Colonic mucosa (tissue), 4 donors: ENCODE data around the gene FAM193A. TPM values are rescaled to one million over a fixed set of nuclear protein-coding genes. Genes with fewer than 3 reads are reported as not detected.
"Not testable (repeated sequence)": the region's sequence is repeated elsewhere in the genome, so short reads cannot be mapped to it uniquely, and the experiment has no call there.

ENCODE experiments used
- DNase-seq: peaks from one replicate; pipeline ENCODE4 v3.0.0-alpha.2; 2020
- H3K27ac ChIP-seq: fragments of 200-600 bp; one replicate; pipeline ENCODE4 v1.8.0; 2021
- H3K27me3 ChIP-seq: fragments of 200-600 bp; one replicate; pipeline ENCODE4 v1.8.0; 2021
- H3K36me3 ChIP-seq: fragments of 200-600 bp; one replicate; pipeline ENCODE4 v1.8.0; 2021
- H3K4me1 ChIP-seq: fragments of 200-600 bp; one replicate; pipeline ENCODE4 v1.8.0; 2021; ENCODE audit warnings: mild to moderate bottlenecking
- H3K4me3 ChIP-seq: fragments of 200-600 bp; one replicate; pipeline ENCODE4 v1.8.0; 2021
- H3K9ac ChIP-seq, 2 donors: one replicate each; pipeline ENCODE4 v1.7.0; 2013; ENCODE audit warnings: control low read depth in 2 of 2, low read depth in 2 of 2, low read length in 2 of 2
- H3K9me3 ChIP-seq: fragments of 200-600 bp; one replicate; pipeline ENCODE4 v1.8.0; 2021
- CTCF ChIP-seq: fragments of 200-600 bp; IDR thresholded peaks from one replicate; pipeline ENCODE4 v1.8.0; 2022; ENCODE audit warnings: antibody characterized with exemption, mild to moderate bottlenecking
- intact Hi-C: fragments of 100-400 bp; cut with DNase I; formaldehyde crosslinking; loops from one replicate; pipeline ENCODE4 v1.14.1; 2022
- total RNA-seq, 2 donors: library from RNA; stranded (reverse); fragmentation: NEBNext Ultra II Directional in 1 of 2; extraction: Animal tissue kit (Norgen Biotek cat#: 25700) in 1 of 2; gene quantifications; one replicate each; pipeline ENCODE4 v1.2.1, GENCODE V29; 2021
- donor health status: healthy.
- donor health status: DM: no; HTN: no; CAD: no.
- donor health status: DM: no; HTN: no; CAD: no.

The FAM193A gene
- total RNA-seq, 2 donors from 2014 or later, result 18.0 to 25.8 TPM

- Histone ChIP-seq H3K36me3 (no peaks in the 10 kb centered on the region), H3K4me1 (no peaks in the 10 kb centered on the region)
- no peak for DNase-seq
Observed at GRCh38 chr4:2630556-2631273, 94.3 kb downstream of the FAM193A start.

GRCh38 chr4:2634014-2634413 lies 97.6 kb downstream of the FAM193A start:
- no peak for TF ChIP-seq CTCF
- Histone ChIP-seq H3K4me3 (no peak overlapping the region), H3K9me3 (no peaks in the 10 kb centered on the region), H3K36me3 (peaks cover 6% of the 10 kb centered on the region), H3K27me3 (no peaks in the 10 kb centered on the region), H3K27ac (no peak overlapping the region), H3K9ac (no peak overlapping the region), H3K4me1 (no peaks in the 10 kb centered on the region)
- DNase-seq, result no peak
- intact Hi-C loops, result no loop called here

More at GRCh38 chr4:2630556-2631273, 94.3 kb downstream of the FAM193A start:
- no peak overlapping the region for H3K27ac ChIP-seq
- no peak overlapping the region for H3K4me3 ChIP-seq
- H3K27me3 ChIP-seq, result no peaks in the 10 kb centered on the region
- TF ChIP-seq CTCF, result no peak
- intact Hi-C loops, result no loop called here
- no peak overlapping the region for H3K9ac ChIP-seq
- H3K9me3 ChIP-seq, result no peaks in the 10 kb centered on the region

GRCh38 chr4:2636331-2636730 lies 99.9 kb downstream of the FAM193A start:
- no peak overlapping the region for H3K9ac ChIP-seq
- H3K27me3 ChIP-seq, result no peaks in the 10 kb centered on the region
- no peaks in the 10 kb centered on the region for H3K9me3 ChIP-seq
- no peaks in the 10 kb centered on the region for H3K4me1 ChIP-seq
- peaks cover 12% of the 10 kb centered on the region for H3K36me3 ChIP-seq
- DNase-seq, result no peak
- intact Hi-C loops, result no loop called here
- H3K4me3 ChIP-seq, result no peak overlapping the region
- no peak for TF ChIP-seq CTCF
- no peak overlapping the region for H3K27ac ChIP-seq

GRCh38 chr4:2636994-2637393 lies 100.5 kb downstream of the FAM193A start:
- DNase-seq, H3K27ac ChIP-seq, H3K27me3 ChIP-seq, H3K9me3 ChIP-seq, H3K9ac ChIP-seq, intact Hi-C loops, H3K4me1 ChIP-seq, H3K4me3 ChIP-seq: not testable (repeated sequence)
- peaks cover 12% of the 10 kb centered on the region for H3K36me3 ChIP-seq

GRCh38 chr4:2637956-2638552 lies 101.6 kb downstream of the FAM193A start:
- intact Hi-C loops, result no loop called here
- TF ChIP-seq CTCF, result no peak
- no peak for DNase-seq
- Histone ChIP-seq H3K36me3 (peaks cover 12% of the 10 kb centered on the region), H3K27ac (no peak overlapping the region), H3K4me1 (no peaks in the 10 kb centered on the region), H3K27me3 (no peaks in the 10 kb centered on the region), H3K9me3 (no peaks in the 10 kb centered on the region), H3K9ac (no peak overlapping the region), H3K4me3 (no peak overlapping the region)

- Histone ChIP-seq H3K4me1 (no peaks in the 10 kb centered on the region), H3K36me3 (peaks cover 12% of the 10 kb centered on the region), H3K9me3 (no peaks in the 10 kb centered on the region), H3K9ac (no peak overlapping the region), H3K27me3 (no peaks in the 10 kb centered on the region), H3K4me3 (no peak overlapping the region), H3K27ac (no peak overlapping the region)
- no peak for TF ChIP-seq CTCF
- intact Hi-C loops, result no loop called here
- DNase-seq, result no peak
Observed at GRCh38 chr4:2638730-2639129, 102.3 kb downstream of the FAM193A start.
